SU-DHL-6 (cell line): ENCODE data around the gene IPCEF1.

Experiments used
- H2AFZ ChIP-seq: fragments of 200-600 bp; sonication (generic); 2 replicates; pipeline ENCODE4 v1.6.1; 2014; ENCODE audit warnings: low read depth, mild to moderate bottlenecking, moderate library complexity, mixed read lengths, antibody characterized with exemption, low read length; ENCODE audit not compliant: severe bottlenecking
- H3F3A ChIP-seq: fragments of 200-600 bp; shearing (Covaris generic); 2 replicates; pipeline ENCODE4 v1.6.0; 2016; ENCODE audit warnings: antibody characterized with exemption, mild to moderate bottlenecking; ENCODE audit not compliant: insufficient read depth
- H3K27ac ChIP-seq: fragments of 200-600 bp; sonication (generic); 2 replicates; pipeline ENCODE4 v1.5.1; 2016; ENCODE audit warnings: low read depth, mild to moderate bottlenecking, low read length, moderate library complexity, mixed read lengths
- H3K27me3 ChIP-seq: fragments of 200-600 bp; sonication (generic), shearing (Covaris generic); 2 replicates; pipeline ENCODE4 v1.6.0; 2014; ENCODE audit warnings: mild to moderate bottlenecking, low read length
- H3K36me3 ChIP-seq: fragments of 200-600 bp; sonication (generic); 2 replicates; pipeline ENCODE4 v1.6.1; 2014; ENCODE audit warnings: mild to moderate bottlenecking, low read length, mixed read lengths
- H3K4me2 ChIP-seq: fragments of 300-600, 200-600 bp; shearing (Covaris generic), sonication (generic); 2 replicates; pipeline ENCODE4 v1.6.0; 2014; ENCODE audit warnings: low read length, low read depth, mild to moderate bottlenecking; ENCODE audit not compliant: poor library complexity, severe bottlenecking
- H3K4me3 ChIP-seq: fragments of 200-600 bp; sonication (generic); 2 replicates; pipeline ENCODE4 v1.5.1; 2014; ENCODE audit warnings: antibody characterized with exemption, low read length, mild to moderate bottlenecking, mixed read lengths; ENCODE audit not compliant: insufficient read depth, poor library complexity, severe bottlenecking
- H3K79me2 ChIP-seq: fragments of 200-600 bp; sonication (generic); 2 replicates; pipeline ENCODE4 v1.6.1; 2014; ENCODE audit warnings: mild to moderate bottlenecking, low read length, moderate library complexity; ENCODE audit not compliant: insufficient read depth
- H3K9ac ChIP-seq: fragments of 200-600 bp; sonication (generic); 2 replicates; pipeline ENCODE4 v1.7.0; 2014; ENCODE audit warnings: mild to moderate bottlenecking, low read length
- H3K9me2 ChIP-seq: fragments of 200-600 bp; sonication (generic); replicated peaks from 2 replicates; pipeline ENCODE4 v1.6.1; 2014; ENCODE audit warnings: low read length; ENCODE audit not compliant: insufficient read depth
- H3K9me3 ChIP-seq: fragments of 200-600 bp; sonication (generic); 2 replicates; pipeline ENCODE4 v1.6.1; 2014; ENCODE audit warnings: low read length, mixed read lengths; ENCODE audit not compliant: insufficient read depth
- H4K20me1 ChIP-seq: fragments of 200-600 bp; sonication (generic); 2 replicates; pipeline ENCODE4 v1.6.1; 2014; ENCODE audit warnings: low read depth, mild to moderate bottlenecking, antibody characterized with exemption, low read length, moderate library complexity, mixed read lengths
- CTCF ChIP-seq: fragments of 200-600 bp; sonication (generic); IDR thresholded peaks from one replicate; pipeline ENCODE4 v1.5.1; 2017; ENCODE audit warnings: antibody characterized with exemption, mild to moderate bottlenecking, low read length, moderate library complexity; ENCODE audit not compliant: insufficient read depth, poor library complexity, severe bottlenecking
- EZH2phosphoT487 ChIP-seq: fragments of 200-600 bp; sonication (generic), shearing (Covaris generic); conservative IDR thresholded peaks from 2 replicates; pipeline ENCODE4 v1.6.1; 2018; ENCODE audit warnings: mild to moderate bottlenecking, antibody characterized with exemption, low read length, moderate library complexity, mixed read lengths

Gene IPCEF1

GRCh38 chr6:154403788-154404187 lies 47.2 kb upstream of the IPCEF1 start:
- Histone ChIP-seq H2AFZ (no peak overlapping the region), H3K27me3 (no peaks in the 10 kb centered on the region), H3K9me2 (no peaks in the 10 kb centered on the region), H3K4me3 (no peak overlapping the region), H3K4me2 (no peak overlapping the region), H4K20me1 (no peaks in the 10 kb centered on the region), H3K9ac (no peak overlapping the region), H3K79me2 (no peaks in the 10 kb centered on the region), H3F3A (no peaks in the 10 kb centered on the region), H3K27ac (no peak overlapping the region), H3K36me3 (no peaks in the 10 kb centered on the region), H3K9me3 (no peaks in the 10 kb centered on the region)
- no peak for TF ChIP-seq CTCF
- TF ChIP-seq EZH2phosphoT487 = no peak

GRCh38 chr6:154402081-154402780 lies 45.6 kb upstream of the IPCEF1 start:
- no peak for TF ChIP-seq EZH2phosphoT487
- no peak for TF ChIP-seq CTCF
- Histone ChIP-seq H3K9me3 (no peaks in the 10 kb centered on the region), H3K36me3 (no peaks in the 10 kb centered on the region), H3K9ac (no peak overlapping the region), H3K79me2 (no peaks in the 10 kb centered on the region), H3K27ac (no peak overlapping the region), H3K4me3 (no peak overlapping the region), H3K4me2 (no peak overlapping the region), H3F3A (no peaks in the 10 kb centered on the region), H3K9me2 (no peaks in the 10 kb centered on the region), H2AFZ (no peak overlapping the region), H3K27me3 (no peaks in the 10 kb centered on the region), H4K20me1 (no peaks in the 10 kb centered on the region)

- TF ChIP-seq EZH2phosphoT487 (no peak), CTCF (no peak)
These were observed 42.5 kb upstream of the IPCEF1 start for GRCh38 chr6:154399097-154399496.

More at GRCh38 chr6:154399097-154399496, 42.5 kb upstream of the IPCEF1 start:
- Histone ChIP-seq H3F3A (no peaks in the 10 kb centered on the region), H3K79me2 (no peaks in the 10 kb centered on the region), H3K4me3 (no peak overlapping the region), H4K20me1 (no peaks in the 10 kb centered on the region), H3K9ac (no peak overlapping the region), H3K9me3 (no peaks in the 10 kb centered on the region), H2AFZ (no peak overlapping the region), H3K4me2 (no peak overlapping the region), H3K27me3 (no peaks in the 10 kb centered on the region), H3K27ac (no peak overlapping the region), H3K9me2 (no peaks in the 10 kb centered on the region), H3K36me3 (no peaks in the 10 kb centered on the region)
